Measurements from ENCODE around the gene ISX. TPM values are rescaled to one million over a fixed set of nuclear protein-coding genes. Genes with fewer than 3 reads are reported as not detected.

ISX gene
- total RNA-seq, 1 donor from 2014 or later: not detected

GRCh38 chr22:35103761-35104160 is 37.8 kb downstream of the ISX start:
- no peak for TF ChIP-seq CTCF (conservative IDR thresholded peaks at IDR 0.05; ENCODE audit: low read depth, low read length)
- no peak for DNase-seq (ENCODE audit: low read depth)
- no peak overlapping the region for H3K4me3 ChIP-seq (ENCODE audit: low read depth, low read length)

- no peak overlapping the region for H3K4me3 ChIP-seq (ENCODE audit: low read depth, low read length)
- no peak for TF ChIP-seq CTCF (conservative IDR thresholded peaks at IDR 0.05; ENCODE audit: low read depth, low read length)
- no peak for DNase-seq (ENCODE audit: low read depth)
These were observed 38.5 kb downstream of the ISX start for GRCh38 chr22:35104491-35104890.

GRCh38 chr22:35109616-35110015 is 43.7 kb downstream of the ISX start:
- H3K4me3 ChIP-seq (ENCODE audit: low read depth, low read length): no peak overlapping the region
- TF ChIP-seq CTCF (conservative IDR thresholded peaks at IDR 0.05; ENCODE audit: low read depth, low read length): no peak
- no peak for DNase-seq (ENCODE audit: low read depth)

GRCh38 chr22:35111244-35111643 is 45.3 kb downstream of the ISX start:
- no peak for DNase-seq (ENCODE audit: low read depth)
- TF ChIP-seq CTCF (conservative IDR thresholded peaks at IDR 0.05; ENCODE audit: low read depth, low read length): no peak
- no peak overlapping the region for H3K4me3 ChIP-seq (ENCODE audit: low read depth, low read length)

GRCh38 chr22:35113341-35113740 is 47.4 kb downstream of the ISX start:
- H3K4me3 ChIP-seq (ENCODE audit: low read depth, low read length): no peak overlapping the region
- TF ChIP-seq CTCF (conservative IDR thresholded peaks at IDR 0.05; ENCODE audit: low read depth, low read length): no peak
- DNase-seq (ENCODE audit: low read depth): no peak

- TF ChIP-seq CTCF (conservative IDR thresholded peaks at IDR 0.05; ENCODE audit: low read depth, low read length): no peak
- no peak overlapping the region for H3K4me3 ChIP-seq (ENCODE audit: low read depth, low read length)
- DNase-seq (ENCODE audit: low read depth): no peak
These were observed 48.4 kb downstream of the ISX start for GRCh38 chr22:35114131-35114980.

- no peak for TF ChIP-seq CTCF (conservative IDR thresholded peaks at IDR 0.05; ENCODE audit: low read depth, low read length)
- no peak for DNase-seq (ENCODE audit: low read depth)
- no peak overlapping the region for H3K4me3 ChIP-seq (ENCODE audit: low read depth, low read length)
These were observed 49.6 kb downstream of the ISX start for GRCh38 chr22:35115515-35115914.

Data from epithelial cell of proximal tubule (primary cell).